K562 (cell line): ENCODE data around the gene ASIC3. TPM values are rescaled to one million over a fixed set of nuclear protein-coding genes. Genes with fewer than 3 reads are reported as not detected.

Source experiments
- CBFA2T3 ChIP-seq: fragments of 450-650 bp; IDR thresholded peaks from 2 replicates; pipeline ENCODE4 v1.6.1; 2017
- CHCHD3 ChIP-seq: fragments of 250-450 bp; sonication (Bioruptor Pico); IDR thresholded peaks from 2 replicates; pipeline ENCODE4 v2.1.2; 2022; ENCODE audit warnings: mild to moderate bottlenecking
- KLF13 ChIP-seq: fragments of 450-650 bp; IDR thresholded peaks from 2 replicates; pipeline ENCODE4 v1.6.1; 2016; ENCODE audit warnings: missing genetic modification characterization, low read depth, mild to moderate bottlenecking, missing compliant biosample characterization, moderate library complexity, borderline replicate concordance
- SMAD4 ChIP-seq: fragments of 250-450 bp; sonication (Bioruptor Pico); conservative IDR thresholded peaks from 2 replicates; pipeline ENCODE4 v1.8.0; 2021; ENCODE audit warnings: inconsistent platforms, mild to moderate bottlenecking, moderate library complexity
- SUPT5H ChIP-seq: fragments of 450-650 bp; IDR thresholded peaks from 2 replicates; pipeline ENCODE4 v1.6.1; 2016
- ZBED1 ChIP-seq: IDR thresholded peaks from 2 replicates; pipeline ENCODE4 v1.6.1; 2014
- ZNF316 ChIP-seq: fragments of 450-650 bp; IDR thresholded peaks from 2 replicates; pipeline ENCODE4 v1.6.1; 2016
- ZNF551 ChIP-seq: fragments of 250-450 bp; sonication (Bioruptor Pico); IDR thresholded peaks from 2 replicates; pipeline ENCODE4 v1.5.0; 2021; ENCODE audit warnings: mild to moderate bottlenecking, moderate library complexity
- ZNF589 ChIP-seq: fragments of 200-800 bp; sonication (Bioruptor generic); IDR thresholded peaks from 2 replicates; pipeline ENCODE4 v1.6.1; 2016; ENCODE audit warnings: low read depth, missing genetic modification characterization, missing compliant biosample characterization
- ZNF766 ChIP-seq: fragments of 200-800 bp; sonication (Bioruptor generic); conservative IDR thresholded peaks from 2 replicates; pipeline ENCODE4 v1.6.1; 2016; ENCODE audit warnings: missing genetic modification characterization, missing compliant biosample characterization
- ZNF780A ChIP-seq: fragments of 250-450 bp; sonication (Bioruptor Pico); IDR thresholded peaks from 2 replicates; pipeline ENCODE4 v1.5.0; 2021; ENCODE audit warnings: mild to moderate bottlenecking
- polyA plus RNA-seq, 8 experiments: library from polyadenylated mRNA; depleted of rRNA in 4 of 8; stranded (reverse) in 5 of 8; unstranded in 3 of 8; fragments of >200 nt; fragmentation: Nextera tagmentation in 2 of 8; fragmentation: Illumina TruSeq in 1 of 8; extraction: Ambion mirVana in 2 of 8; extraction: Trizol in 1 of 8; gene quantifications; 2 replicates each; pipeline versions ENCODE4 v1.2.1 to v1.2.3, GENCODE V29; 2011 to 2014; ENCODE audit warnings: inconsistent platforms in 1 of 8, missing spikeins in 1 of 8
- total RNA-seq, 7 experiments: library from RNA; depleted of rRNA in 6 of 7; stranded (reverse); fragments of >200 nt in 6 of 7; fragmentation: Illumina TruSeq in 2 of 7; extraction: Trizol in 2 of 7; gene quantifications; 2 replicates each; pipeline versions ENCODE4 v1.2.1 to v1.2.3, GENCODE V29; 2011 to 2021; ENCODE audit warnings: low replicate concordance in 1 of 7
- TF ChIP-seq, protein P1 (sequence below), 3 experiments: IDR thresholded peaks in 2 of 3; conservative IDR thresholded peaks in 1 of 3; 2 replicates each; pipeline ENCODE4 v1.5.1; 2011 to 2012; ENCODE audit warnings: low read length in 3 of 3, mild to moderate bottlenecking in 3 of 3, control low read depth in 2 of 3, improper control_type of control experiment in 1 of 3, inconsistent platforms in 1 of 3, low read depth in 1 of 3, mixed read lengths in 1 of 3, moderate library complexity in 1 of 3; ENCODE audit not compliant: insufficient read depth in 2 of 3
- TF ChIP-seq, protein P2 (sequence below): fragments of 450-650 bp; IDR thresholded peaks from 2 replicates; pipeline ENCODE4 v1.6.1; 2016
- TF ChIP-seq, protein P3 (sequence below): conservative IDR thresholded peaks from 2 replicates; pipeline ENCODE4 v1.6.1; 2011; ENCODE audit warnings: low read depth, mild to moderate bottlenecking, low read length; ENCODE audit not compliant: control insufficient read depth
- TF ChIP-seq, protein P4 (sequence below): sonication (generic); formaldehyde crosslinking; IDR thresholded peaks from 2 replicates; pipeline ENCODE4 v1.8.0; 2022; ENCODE audit warnings: missing genetic modification reagents, mild to moderate bottlenecking, moderate library complexity, borderline replicate concordance
- TF ChIP-seq, protein P5 (sequence below), 2 experiments: fragments of 250-450 bp in 1 of 2; fragments of 450-650 bp in 1 of 2; sonication (Bioruptor Pico) in 1 of 2; IDR thresholded peaks; 2 replicates each; pipeline versions ENCODE4 v1.6.1 to v1.8.0; 2016 to 2021; ENCODE audit warnings: mild to moderate bottlenecking in 2 of 2, moderate library complexity in 2 of 2, missing compliant biosample characterization in 1 of 2, missing genetic modification characterization in 1 of 2
- TF ChIP-seq, protein P6 (sequence below): fragments of 450-650 bp; IDR thresholded peaks from 2 replicates; pipeline ENCODE4 v1.6.1; 2016; ENCODE audit warnings: antibody characterized with exemption
- TF ChIP-seq, protein P7 (sequence below): sonication (generic); formaldehyde crosslinking; IDR thresholded peaks from 2 replicates; pipeline ENCODE4 v1.8.0; 2022; ENCODE audit warnings: mild to moderate bottlenecking, missing genetic modification reagents

Gene ASIC3
- total and polyA plus RNA-seq, 9 of the 15 experiments (the other 6 are each of a cell fraction or from before 2014, with no cell fraction given), result 0.11 to 5.0 (median 0.87) TPM

DNA sequence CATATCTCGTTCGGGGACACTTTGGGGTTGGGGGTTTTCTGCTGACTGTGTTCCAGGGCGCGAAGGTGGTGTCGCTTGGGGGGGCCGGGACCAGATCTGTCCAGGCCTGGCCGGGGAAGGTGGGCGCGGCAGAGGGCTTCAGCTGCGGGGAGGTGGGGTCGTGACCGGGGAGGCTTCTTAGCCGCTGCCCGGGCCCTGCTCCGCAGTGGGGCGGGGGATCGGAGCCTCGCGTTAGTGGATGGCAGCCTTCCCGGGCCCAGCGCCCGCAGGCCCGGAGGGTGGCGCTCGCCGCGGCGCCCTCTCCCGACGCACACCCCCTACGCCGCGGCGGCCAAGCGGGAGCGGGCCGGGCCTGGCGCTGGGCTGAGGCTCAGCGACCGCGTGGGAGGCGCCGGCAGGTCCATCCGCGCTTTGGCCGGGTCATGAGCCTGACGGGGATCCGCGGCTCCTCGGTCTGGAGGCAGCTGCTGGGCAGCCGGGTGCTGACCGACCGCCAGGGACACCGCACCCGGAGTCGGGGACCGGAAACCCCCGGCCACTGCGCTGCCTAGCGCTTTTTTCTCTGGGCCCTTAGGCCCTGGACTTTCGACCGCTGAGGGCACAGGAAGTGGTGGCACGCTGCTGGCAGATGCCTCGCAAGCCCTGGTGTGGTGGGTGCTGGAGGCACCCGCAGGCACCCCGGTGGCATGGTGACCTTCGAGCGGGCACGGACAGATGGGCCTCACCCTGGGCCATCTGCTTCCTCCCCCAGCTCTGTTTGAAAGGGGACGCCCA, 39.1 kb downstream of the ASIC3 start (continued):
- TF ChIP-seq, protein P1, sequence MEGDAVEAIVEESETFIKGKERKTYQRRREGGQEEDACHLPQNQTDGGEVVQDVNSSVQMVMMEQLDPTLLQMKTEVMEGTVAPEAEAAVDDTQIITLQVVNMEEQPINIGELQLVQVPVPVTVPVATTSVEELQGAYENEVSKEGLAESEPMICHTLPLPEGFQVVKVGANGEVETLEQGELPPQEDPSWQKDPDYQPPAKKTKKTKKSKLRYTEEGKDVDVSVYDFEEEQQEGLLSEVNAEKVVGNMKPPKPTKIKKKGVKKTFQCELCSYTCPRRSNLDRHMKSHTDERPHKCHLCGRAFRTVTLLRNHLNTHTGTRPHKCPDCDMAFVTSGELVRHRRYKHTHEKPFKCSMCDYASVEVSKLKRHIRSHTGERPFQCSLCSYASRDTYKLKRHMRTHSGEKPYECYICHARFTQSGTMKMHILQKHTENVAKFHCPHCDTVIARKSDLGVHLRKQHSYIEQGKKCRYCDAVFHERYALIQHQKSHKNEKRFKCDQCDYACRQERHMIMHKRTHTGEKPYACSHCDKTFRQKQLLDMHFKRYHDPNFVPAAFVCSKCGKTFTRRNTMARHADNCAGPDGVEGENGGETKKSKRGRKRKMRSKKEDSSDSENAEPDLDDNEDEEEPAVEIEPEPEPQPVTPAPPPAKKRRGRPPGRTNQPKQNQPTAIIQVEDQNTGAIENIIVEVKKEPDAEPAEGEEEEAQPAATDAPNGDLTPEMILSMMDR (IDR thresholded peaks at IDR 0.05 in 2 of 3, conservative IDR thresholded peaks at IDR 0.05 in 1 of 3; ENCODE audit: insufficient read depth in 2 of 3, low read depth in 1 of 3, low read length in 3 of 3), result peak; percentile 50 to 84 (median 66); a peak in 5 of 6 replicates
- TF ChIP-seq KLF13 (tag) (peak; percentile 63; the same call in 1 of the 2 replicates), ZNF551 (no peak), SMAD4 (CRISPR knock-in tag) (peak; percentile 85), ZNF766 (CRISPR knock-in tag) (no peak), CBFA2T3 (peak; percentile 25; the same call in 1 of the 2 replicates), ZBED1 (no peak), ZNF316 (peak; percentile 83), ZNF780A (no peak), ZNF589 (peak; percentile 22; the same call in 1 of the 2 replicates), CHCHD3 (CRISPR knock-in tag) (no peak), SUPT5H (peak; percentile 34; the same call in 1 of the 2 replicates)
- TF ChIP-seq, protein P2, sequence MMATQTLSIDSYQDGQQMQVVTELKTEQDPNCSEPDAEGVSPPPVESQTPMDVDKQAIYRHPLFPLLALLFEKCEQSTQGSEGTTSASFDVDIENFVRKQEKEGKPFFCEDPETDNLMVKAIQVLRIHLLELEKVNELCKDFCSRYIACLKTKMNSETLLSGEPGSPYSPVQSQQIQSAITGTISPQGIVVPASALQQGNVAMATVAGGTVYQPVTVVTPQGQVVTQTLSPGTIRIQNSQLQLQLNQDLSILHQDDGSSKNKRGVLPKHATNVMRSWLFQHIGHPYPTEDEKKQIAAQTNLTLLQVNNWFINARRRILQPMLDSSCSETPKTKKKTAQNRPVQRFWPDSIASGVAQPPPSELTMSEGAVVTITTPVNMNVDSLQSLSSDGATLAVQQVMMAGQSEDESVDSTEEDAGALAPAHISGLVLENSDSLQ, result no peak
- TF ChIP-seq, protein P3, sequence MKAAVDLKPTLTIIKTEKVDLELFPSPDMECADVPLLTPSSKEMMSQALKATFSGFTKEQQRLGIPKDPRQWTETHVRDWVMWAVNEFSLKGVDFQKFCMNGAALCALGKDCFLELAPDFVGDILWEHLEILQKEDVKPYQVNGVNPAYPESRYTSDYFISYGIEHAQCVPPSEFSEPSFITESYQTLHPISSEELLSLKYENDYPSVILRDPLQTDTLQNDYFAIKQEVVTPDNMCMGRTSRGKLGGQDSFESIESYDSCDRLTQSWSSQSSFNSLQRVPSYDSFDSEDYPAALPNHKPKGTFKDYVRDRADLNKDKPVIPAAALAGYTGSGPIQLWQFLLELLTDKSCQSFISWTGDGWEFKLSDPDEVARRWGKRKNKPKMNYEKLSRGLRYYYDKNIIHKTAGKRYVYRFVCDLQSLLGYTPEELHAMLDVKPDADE, result peak; percentile 49; the same call in 1 of the 2 replicates
- TF ChIP-seq, protein P4, sequence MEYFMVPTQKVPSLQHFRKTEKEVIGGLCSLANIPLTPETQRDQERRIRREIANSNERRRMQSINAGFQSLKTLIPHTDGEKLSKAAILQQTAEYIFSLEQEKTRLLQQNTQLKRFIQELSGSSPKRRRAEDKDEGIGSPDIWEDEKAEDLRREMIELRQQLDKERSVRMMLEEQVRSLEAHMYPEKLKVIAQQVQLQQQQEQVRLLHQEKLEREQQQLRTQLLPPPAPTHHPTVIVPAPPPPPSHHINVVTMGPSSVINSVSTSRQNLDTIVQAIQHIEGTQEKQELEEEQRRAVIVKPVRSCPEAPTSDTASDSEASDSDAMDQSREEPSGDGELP, result peak; percentile 61; the same call in 1 of the 2 replicates
- TF ChIP-seq, protein P5, sequence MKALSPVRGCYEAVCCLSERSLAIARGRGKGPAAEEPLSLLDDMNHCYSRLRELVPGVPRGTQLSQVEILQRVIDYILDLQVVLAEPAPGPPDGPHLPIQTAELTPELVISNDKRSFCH (CRISPR knock-in tag; IDR thresholded peaks at IDR 0.05), result no peak
- TF ChIP-seq, protein P5 (tag; IDR thresholded peaks at IDR 0.05), result 0 out of 2 replicates have a peak, but pooled peaks have one; percentile 43
- TF ChIP-seq, protein P6, sequence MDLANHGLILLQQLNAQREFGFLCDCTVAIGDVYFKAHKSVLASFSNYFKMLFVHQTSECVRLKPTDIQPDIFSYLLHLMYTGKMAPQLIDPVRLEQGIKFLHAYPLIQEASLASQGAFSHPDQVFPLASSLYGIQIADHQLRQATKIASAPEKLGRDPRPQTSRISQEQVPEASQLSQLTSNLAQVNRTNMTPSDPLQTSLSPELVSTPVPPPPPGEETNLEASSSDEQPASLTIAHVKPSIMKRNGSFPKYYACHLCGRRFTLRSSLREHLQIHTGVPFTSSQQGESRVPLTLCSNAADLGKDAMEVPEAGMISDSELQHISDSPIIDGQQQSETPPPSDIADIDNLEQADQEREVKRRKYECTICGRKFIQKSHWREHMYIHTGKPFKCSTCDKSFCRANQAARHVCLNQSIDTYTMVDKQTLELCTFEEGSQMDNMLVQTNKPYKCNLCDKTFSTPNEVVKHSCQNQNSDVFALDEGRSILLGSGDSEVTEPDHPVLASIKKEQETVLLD, result peak; percentile 52; the same call in 1 of the 2 replicates
- TF ChIP-seq, protein P7, sequence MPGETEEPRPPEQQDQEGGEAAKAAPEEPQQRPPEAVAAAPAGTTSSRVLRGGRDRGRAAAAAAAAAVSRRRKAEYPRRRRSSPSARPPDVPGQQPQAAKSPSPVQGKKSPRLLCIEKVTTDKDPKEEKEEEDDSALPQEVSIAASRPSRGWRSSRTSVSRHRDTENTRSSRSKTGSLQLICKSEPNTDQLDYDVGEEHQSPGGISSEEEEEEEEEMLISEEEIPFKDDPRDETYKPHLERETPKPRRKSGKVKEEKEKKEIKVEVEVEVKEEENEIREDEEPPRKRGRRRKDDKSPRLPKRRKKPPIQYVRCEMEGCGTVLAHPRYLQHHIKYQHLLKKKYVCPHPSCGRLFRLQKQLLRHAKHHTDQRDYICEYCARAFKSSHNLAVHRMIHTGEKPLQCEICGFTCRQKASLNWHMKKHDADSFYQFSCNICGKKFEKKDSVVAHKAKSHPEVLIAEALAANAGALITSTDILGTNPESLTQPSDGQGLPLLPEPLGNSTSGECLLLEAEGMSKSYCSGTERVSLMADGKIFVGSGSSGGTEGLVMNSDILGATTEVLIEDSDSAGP (CRISPR knock-in tag), result no peak
